ENCODE results near the gene KRTAP10-1. TPM values are rescaled to one million over a fixed set of nuclear protein-coding genes. Genes with fewer than 3 reads are reported as not detected.

The KRTAP10-1 gene
- total RNA-seq, 2 experiments from 2014 or later = not detected

DNA sequence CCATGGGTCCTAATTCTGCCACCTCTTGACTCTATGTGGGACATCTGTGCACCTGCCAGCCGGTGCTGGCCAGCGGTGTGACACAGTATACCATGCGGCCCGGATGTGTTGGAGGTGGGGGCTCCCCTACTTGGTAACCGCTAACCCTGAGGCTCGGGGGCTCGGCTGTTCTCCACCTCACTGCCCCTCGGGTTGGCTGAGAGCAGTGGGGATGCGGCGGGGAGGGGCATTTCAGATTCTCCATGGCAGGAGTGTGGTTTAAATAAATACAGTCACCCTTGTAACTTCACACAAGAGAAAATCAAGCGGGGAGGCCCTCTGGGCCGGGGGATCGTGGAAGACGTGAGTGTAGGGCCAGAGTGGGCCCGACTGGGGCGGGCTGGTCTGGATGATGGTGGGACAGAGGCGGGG is 11.0 kb downstream of the KRTAP10-1 start:
- no peak for DNase-seq
- ChIA-PET CTCF (no interaction called here), POLR2A (no interaction called here)
- H3K4me3 Mint-ChIP-seq = no peak overlapping the region
- intact Hi-C loops (cut with micrococcal nuclease) = no loop called here
- no peak overlapping the region for H3K27ac Mint-ChIP-seq
- no peaks in the 10 kb centered on the region for H3K36me3 Mint-ChIP-seq
- H3K4me1 Mint-ChIP-seq (ENCODE audit: low read depth) = no peaks in the 10 kb centered on the region
- H3K9me3 Mint-ChIP-seq = no peaks in the 10 kb centered on the region
- H3K27me3 Mint-ChIP-seq = no peaks in the 10 kb centered on the region

DNA sequence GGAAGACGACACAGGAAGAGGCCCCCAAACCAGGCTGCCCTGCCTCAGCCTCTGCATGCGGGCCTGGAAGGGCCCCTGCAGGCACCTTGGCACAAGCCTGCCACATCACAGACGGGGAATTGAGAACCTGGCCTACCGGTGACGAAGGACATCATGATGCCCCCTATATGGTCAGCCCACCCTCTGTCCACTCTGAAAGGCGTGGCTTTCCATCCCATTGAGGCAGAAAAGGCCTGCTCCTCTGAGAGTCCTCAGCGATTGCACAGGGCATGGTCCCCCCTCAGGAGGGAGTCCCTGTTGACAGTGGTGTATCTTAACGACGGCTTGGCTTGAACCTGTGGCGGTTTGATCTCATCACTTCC is 11.4 kb downstream of the KRTAP10-1 start:
- ChIA-PET POLR2A (no interaction called here), CTCF (no interaction called here)
- Mint-ChIP-seq H3K4me1 (ENCODE audit: low read depth) (no peaks in the 10 kb centered on the region), H3K36me3 (no peaks in the 10 kb centered on the region), H3K27ac (no peak overlapping the region), H3K4me3 (no peak overlapping the region), H3K27me3 (no peaks in the 10 kb centered on the region), H3K9me3 (no peaks in the 10 kb centered on the region)
- intact Hi-C loops (cut with micrococcal nuclease) = no loop called here
- no peak for DNase-seq

- CTCF ChIA-PET = no interaction called here
- no peak overlapping the region for H3K4me3 Mint-ChIP-seq
- no peaks in the 10 kb centered on the region for H3K4me1 Mint-ChIP-seq (ENCODE audit: low read depth)
- no peak for DNase-seq
- H3K27me3 Mint-ChIP-seq = no peaks in the 10 kb centered on the region
- no peak overlapping the region for H3K27ac Mint-ChIP-seq
- POLR2A ChIA-PET = no interaction called here
- H3K36me3 Mint-ChIP-seq = no peaks in the 10 kb centered on the region
- no peaks in the 10 kb centered on the region for H3K9me3 Mint-ChIP-seq
- intact Hi-C loops (cut with micrococcal nuclease) = no loop called here
Measured at GRCh38 chr21:44527983-44528633, 11.9 kb downstream of the KRTAP10-1 start.

- DNase-seq = no peak
- Mint-ChIP-seq H3K9me3 (no peaks in the 10 kb centered on the region), H3K27me3 (no peaks in the 10 kb centered on the region), H3K27ac (no peak overlapping the region), H3K36me3 (no peaks in the 10 kb centered on the region), H3K4me3 (no peak overlapping the region), H3K4me1 (ENCODE audit: low read depth) (no peaks in the 10 kb centered on the region)
- ChIA-PET CTCF (no interaction called here), POLR2A (no interaction called here)
- intact Hi-C loops (cut with micrococcal nuclease) = no loop called here
Measured at GRCh38 chr21:44527156-44527982, 12.6 kb downstream of the KRTAP10-1 start.

DNA sequence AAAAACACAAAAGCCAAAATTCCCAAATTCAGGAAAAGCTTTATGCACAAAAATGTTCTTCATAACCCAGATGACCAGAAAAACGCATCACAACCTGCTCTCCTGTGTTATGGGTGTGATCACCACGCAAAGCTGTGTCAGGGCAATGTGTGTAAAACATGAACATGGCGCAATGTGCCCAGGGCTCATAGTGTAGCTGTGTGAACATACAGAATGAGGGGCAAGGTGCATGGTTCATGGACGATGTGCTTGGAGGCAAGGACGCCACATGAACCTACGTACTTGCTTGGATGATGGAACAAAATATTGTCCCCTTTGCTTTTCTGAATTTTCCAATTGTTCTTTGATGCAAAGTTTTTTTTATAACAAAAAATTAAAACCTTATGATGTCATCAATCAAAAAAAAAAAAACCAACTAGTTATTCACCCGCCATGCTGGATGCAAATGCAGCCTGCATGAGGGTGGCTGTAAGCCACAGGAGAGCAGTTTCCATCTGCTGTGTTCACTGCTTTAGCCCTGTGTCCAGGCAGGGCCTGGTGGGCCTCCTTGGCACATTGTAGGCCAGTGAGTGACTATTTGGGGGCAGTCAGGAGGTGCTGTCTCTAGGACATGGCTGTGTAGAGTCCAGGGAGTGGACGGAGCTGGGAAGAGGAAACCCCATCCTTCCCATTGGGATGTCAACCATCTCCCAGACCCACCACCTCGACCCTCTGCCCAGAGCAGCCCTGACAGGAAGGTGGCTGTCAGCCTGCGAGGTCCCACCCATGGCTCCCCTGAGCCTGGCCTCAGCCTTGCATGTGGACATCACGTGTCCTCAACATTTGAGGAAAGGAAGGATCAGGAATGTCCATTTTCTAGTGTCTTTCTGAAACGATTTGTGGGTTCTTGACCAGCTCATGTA is 13.6 kb downstream of the KRTAP10-1 start:
- DNase-seq = no peak
- Mint-ChIP-seq H3K27me3 (no peaks in the 10 kb centered on the region), H3K9me3 (no peaks in the 10 kb centered on the region), H3K4me1 (ENCODE audit: low read depth) (no peaks in the 10 kb centered on the region), H3K36me3 (no peaks in the 10 kb centered on the region), H3K4me3 (no peak overlapping the region), H3K27ac (no peak overlapping the region)
- intact Hi-C loops (cut with micrococcal nuclease) = no loop called here
- POLR2A ChIA-PET = no interaction called here
- CTCF ChIA-PET = no interaction called here

- Mint-ChIP-seq H3K36me3 (no peaks in the 10 kb centered on the region), H3K4me1 (ENCODE audit: low read depth) (no peaks in the 10 kb centered on the region), H3K27ac (no peak overlapping the region), H3K9me3 (no peaks in the 10 kb centered on the region), H3K27me3 (no peaks in the 10 kb centered on the region), H3K4me3 (no peak overlapping the region)
- intact Hi-C loops (cut with micrococcal nuclease) = no loop called here
- peak; percentile 2 for DNase-seq
- ChIA-PET POLR2A (no interaction called here), CTCF (no interaction called here)
Measured at GRCh38 chr21:44525391-44526095, 14.5 kb downstream of the KRTAP10-1 start.

DNA sequence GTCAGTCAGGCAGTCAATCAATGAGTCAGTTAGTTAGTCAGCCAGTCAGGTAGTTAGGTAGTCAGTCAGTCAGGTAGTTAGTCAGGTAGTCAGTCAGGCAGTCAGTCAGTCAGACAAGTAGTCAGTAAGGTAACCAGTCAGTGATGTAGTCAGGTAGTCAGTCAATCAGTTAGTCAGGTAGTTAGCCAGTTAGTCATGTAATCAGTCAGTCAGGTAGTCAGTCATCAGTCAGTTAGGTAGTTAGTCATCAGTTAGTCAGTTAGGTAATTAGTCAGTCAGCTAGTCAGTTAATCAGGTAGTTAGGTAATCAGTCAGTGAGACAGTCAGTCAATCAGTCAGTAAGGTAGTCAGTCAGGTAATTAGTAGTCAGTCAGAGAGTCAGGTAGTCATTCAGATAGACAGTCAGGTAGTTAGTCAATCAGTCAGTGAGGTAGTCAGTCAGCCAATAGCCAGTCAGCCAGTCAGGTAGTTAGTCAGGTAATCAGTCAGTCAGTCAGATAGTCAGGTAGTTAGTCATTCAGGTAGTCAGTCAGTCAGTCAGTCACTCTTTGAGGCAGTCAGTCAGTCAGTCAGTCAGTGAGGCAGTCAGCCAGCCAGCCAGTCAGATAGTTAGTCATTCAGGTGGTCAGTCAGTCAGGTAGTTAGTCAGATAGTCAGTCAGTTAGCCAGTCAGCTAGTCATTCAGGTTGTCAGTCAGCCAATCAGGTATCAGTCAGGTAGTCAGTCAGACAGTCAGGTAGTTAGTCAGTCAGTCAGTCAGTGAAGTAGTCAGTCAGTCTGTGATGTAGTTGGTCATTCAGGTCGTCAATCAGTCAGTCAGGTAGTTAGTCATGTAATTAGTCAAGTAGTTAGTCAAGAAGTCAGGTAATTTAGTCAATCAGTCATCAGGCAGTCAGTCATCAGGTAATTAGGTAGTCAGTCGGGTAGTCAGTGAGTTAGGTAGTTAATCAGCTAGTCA is 15.3 kb downstream of the KRTAP10-1 start:
- POLR2A ChIA-PET = no interaction called here
- no peaks in the 10 kb centered on the region for H3K36me3 Mint-ChIP-seq
- H3K27me3 Mint-ChIP-seq = no peaks in the 10 kb centered on the region
- intact Hi-C loops (cut with micrococcal nuclease) = no loop called here
- CTCF ChIA-PET = interaction anchor here (0.7 kb wide), 1 partner anchor 257 kb away, joined by 4 read pairs; no protein-coding TSS in a partner anchor
- no peak overlapping the region for H3K4me3 Mint-ChIP-seq
- H3K27ac Mint-ChIP-seq = no peak overlapping the region
- no peaks in the 10 kb centered on the region for H3K9me3 Mint-ChIP-seq
- H3K4me1 Mint-ChIP-seq (ENCODE audit: low read depth) = no peaks in the 10 kb centered on the region
- DNase-seq = peak; percentile 10

DNA sequence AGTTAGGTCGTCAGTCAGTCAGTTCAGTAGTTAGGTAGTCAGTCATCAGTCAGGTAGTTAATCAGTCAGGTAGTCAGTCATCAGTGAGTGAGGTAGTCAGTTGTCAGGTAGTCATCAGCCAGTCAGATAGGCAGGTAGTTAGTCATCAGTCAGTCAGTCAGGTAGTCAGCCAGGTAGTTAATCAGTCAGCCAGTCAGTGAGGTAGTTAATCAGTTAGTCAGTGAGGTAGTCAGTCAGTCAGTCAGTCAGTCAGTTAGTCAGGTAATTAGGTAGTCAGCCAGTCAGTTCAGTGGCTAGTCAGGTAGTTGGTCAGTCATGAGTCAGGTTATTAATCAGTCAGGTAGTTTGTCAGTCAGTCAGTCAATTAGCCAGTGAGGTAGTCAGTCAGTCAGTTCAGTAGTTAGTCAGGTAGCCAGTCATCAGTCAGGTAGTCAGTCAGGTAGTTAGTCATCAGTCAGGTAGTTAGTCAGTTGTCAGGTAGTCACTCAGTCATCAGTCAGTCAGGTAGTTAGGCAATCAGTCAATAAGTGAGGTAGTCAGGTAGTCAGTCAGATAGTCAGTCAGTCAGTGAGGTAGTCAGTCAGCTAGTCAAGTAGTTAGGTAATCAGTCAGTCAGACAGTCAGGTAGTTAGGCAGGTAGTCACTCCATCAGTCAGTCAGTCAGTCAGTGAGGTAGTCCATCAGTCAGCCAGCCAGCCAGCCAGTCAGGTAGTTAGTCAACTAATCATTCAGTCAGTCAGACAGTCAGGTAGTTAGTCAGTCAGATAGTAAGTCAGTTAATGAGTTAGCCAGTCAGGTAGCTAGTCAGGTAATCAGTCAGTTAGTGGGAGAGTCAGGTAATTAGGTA is 16.2 kb downstream of the KRTAP10-1 start:
- Mint-ChIP-seq H3K27me3 (no peaks in the 10 kb centered on the region), H3K9me3 (no peaks in the 10 kb centered on the region), H3K4me1 (ENCODE audit: low read depth) (no peaks in the 10 kb centered on the region), H3K36me3 (no peaks in the 10 kb centered on the region), H3K27ac (no peak overlapping the region), H3K4me3 (no peak overlapping the region)
- intact Hi-C loops (cut with micrococcal nuclease) = no loop called here
- CTCF ChIA-PET = interaction anchor here (0.7 kb wide), 1 partner anchor 258 kb away, joined by 4 read pairs; no protein-coding TSS in a partner anchor
- POLR2A ChIA-PET = no interaction called here
- no peak for DNase-seq

DNA sequence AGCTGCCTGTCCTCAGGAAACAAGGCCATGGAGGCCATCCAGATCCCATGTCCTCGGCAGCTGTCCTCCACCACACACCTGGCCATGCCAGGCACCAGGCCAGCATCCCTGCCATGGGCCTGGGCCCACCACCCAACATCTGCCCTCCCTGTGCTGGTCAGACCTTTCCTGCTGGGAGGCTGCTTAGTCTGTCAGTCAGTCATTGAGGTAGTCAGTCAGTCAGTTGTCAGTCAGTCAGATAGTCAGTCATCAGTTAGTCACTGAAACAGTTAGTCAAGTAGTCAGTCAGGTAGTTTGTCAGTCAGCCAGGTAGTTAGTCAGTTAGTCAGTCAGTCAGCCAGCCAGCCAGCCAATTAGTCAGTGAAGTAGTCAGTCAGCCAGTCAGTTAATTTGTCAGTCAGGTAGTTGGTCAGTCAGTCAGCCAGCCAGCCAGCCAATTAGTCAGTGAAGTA is 17.2 kb downstream of the KRTAP10-1 start:
- DNase-seq = peak; percentile 4
- H3K36me3 Mint-ChIP-seq = no peaks in the 10 kb centered on the region
- ChIA-PET POLR2A (no interaction called here), CTCF (no interaction called here)
- no peak overlapping the region for H3K4me3 Mint-ChIP-seq
- H3K27ac Mint-ChIP-seq = no peak overlapping the region
- no peaks in the 10 kb centered on the region for H3K9me3 Mint-ChIP-seq
- intact Hi-C loops (cut with micrococcal nuclease) = no loop called here
- no peaks in the 10 kb centered on the region for H3K27me3 Mint-ChIP-seq
- no peaks in the 10 kb centered on the region for H3K4me1 Mint-ChIP-seq (ENCODE audit: low read depth)

DNA sequence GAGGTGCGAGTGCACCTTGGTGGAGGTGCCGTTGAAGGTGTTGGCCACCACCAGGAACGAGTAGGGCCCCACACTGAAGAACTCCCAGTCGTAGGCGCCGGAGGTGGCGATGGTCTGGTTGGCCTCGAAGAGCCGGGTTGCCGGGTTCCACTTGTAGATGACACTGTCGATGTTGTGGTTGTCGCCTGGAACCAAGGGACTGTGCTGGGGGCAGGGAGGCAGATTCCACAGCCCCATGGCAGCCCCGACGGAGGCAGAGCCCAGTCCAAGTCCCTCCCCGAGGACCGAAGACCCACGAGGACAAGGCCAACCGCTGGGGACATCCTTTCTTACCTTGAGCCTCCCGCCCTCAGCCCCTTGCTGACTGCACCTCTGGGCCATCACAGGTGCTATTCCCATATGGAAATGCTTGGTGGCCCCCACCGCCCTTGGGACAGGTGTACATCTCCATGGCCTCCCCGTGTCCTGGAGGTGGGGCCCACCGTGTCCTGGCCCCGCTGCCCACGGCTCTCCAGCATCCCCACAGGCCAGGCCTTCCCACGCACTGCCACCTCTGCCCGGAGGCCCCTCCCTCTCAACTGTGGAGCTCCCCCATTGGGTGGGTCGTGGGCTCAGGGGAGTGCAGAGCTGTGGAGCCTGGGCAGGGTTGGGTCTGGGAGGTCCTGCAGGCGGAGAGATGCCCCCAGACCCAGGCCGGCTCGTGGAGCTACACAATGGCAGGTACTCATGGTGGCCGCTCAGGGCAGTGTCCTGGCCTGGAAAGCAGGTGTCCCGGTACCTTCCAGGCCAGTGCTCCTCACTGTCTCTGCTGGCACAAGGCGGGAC is 17.9 kb downstream of the KRTAP10-1 start:
- Mint-ChIP-seq H3K4me1 (ENCODE audit: low read depth) (no peaks in the 10 kb centered on the region), H3K27me3 (no peaks in the 10 kb centered on the region), H3K27ac (no peak overlapping the region), H3K9me3 (no peaks in the 10 kb centered on the region), H3K4me3 (no peak overlapping the region), H3K36me3 (no peaks in the 10 kb centered on the region)
- intact Hi-C loops (cut with micrococcal nuclease) = no loop called here
- DNase-seq = no peak
- ChIA-PET CTCF (no interaction called here), POLR2A (no interaction called here)
